HG02678 (cell line): ENCODE data around the gene SUPT20HL2.
"Not testable (repeated sequence)": the region's sequence is repeated elsewhere in the genome, so short reads cannot be mapped to it uniquely, and the experiment has no call there.

Source experiments
- ATAC-seq: cut with Tn5 transposase; IDR thresholded peaks from one replicate; pipeline ENCODE4 v1.9.1; 2021; ENCODE audit warnings: mild to moderate bottlenecking, moderate library complexity; ENCODE audit not compliant: unreplicated experiment

The SUPT20HL2 gene

GRCh38 chrX:24314019-24314635, at the start of gene SUPT20HL2:
SUPT20HL2 (minus strand) TSS chrX:24314069; CDS start chrX:24313315, 754 bp downstream.
- ATAC-seq, result no peak

GRCh38 chrX:24362089-24362745, 48.3 kb upstream of the SUPT20HL2 start:
- ATAC-seq, result not testable (repeated sequence)

GRCh38 chrX:24360272-24360671, 46.4 kb upstream of the SUPT20HL2 start, which contains the start of gene SUPT20HL1:
SUPT20HL1 (plus strand) TSS chrX:24360639; CDS start chrX:24362761, 2,122 bp downstream.
- no peak for ATAC-seq

- ATAC-seq, result no peak
Measured at GRCh38 chrX:24357106-24357505, 43.2 kb upstream of the SUPT20HL2 start.

- ATAC-seq, result no peak
Measured at GRCh38 chrX:24355095-24355494, 41.2 kb upstream of the SUPT20HL2 start.

- ATAC-seq, result no peak
Measured at GRCh38 chrX:24350217-24350616, 36.3 kb upstream of the SUPT20HL2 start.

GRCh38 chrX:24347881-24348280, 34.0 kb upstream of the SUPT20HL2 start:
- ATAC-seq, result no peak

GRCh38 chrX:24343719-24344118, 29.9 kb upstream of the SUPT20HL2 start:
- peak; percentile 79 for ATAC-seq

- no peak for ATAC-seq
Measured at GRCh38 chrX:24341795-24342194, 27.9 kb upstream of the SUPT20HL2 start.

GRCh38 chrX:24340501-24340900, 26.6 kb upstream of the SUPT20HL2 start:
- ATAC-seq, result no peak

- ATAC-seq, result no peak
Measured at GRCh38 chrX:24339911-24340310, 26.0 kb upstream of the SUPT20HL2 start.

- no peak for ATAC-seq
Measured at GRCh38 chrX:24335871-24336270, 22.0 kb upstream of the SUPT20HL2 start.

- ATAC-seq, result no peak
Measured at GRCh38 chrX:24334461-24334860, 20.6 kb upstream of the SUPT20HL2 start.

GRCh38 chrX:24333371-24333770, 19.5 kb upstream of the SUPT20HL2 start:
- no peak for ATAC-seq

- no peak for ATAC-seq
Measured at GRCh38 chrX:24332878-24333277, 19.0 kb upstream of the SUPT20HL2 start.

- ATAC-seq, result no peak
Measured at GRCh38 chrX:24325231-24325630, 11.4 kb upstream of the SUPT20HL2 start.

GRCh38 chrX:24321741-24322395, 8.0 kb upstream of the SUPT20HL2 start:
- no peak for ATAC-seq

- ATAC-seq, result no peak
Measured at GRCh38 chrX:24317567-24317966, 3.7 kb upstream of the SUPT20HL2 start.

- no peak for ATAC-seq
Measured at GRCh38 chrX:24316111-24316510, 2.2 kb upstream of the SUPT20HL2 start.

- ATAC-seq, result not testable (repeated sequence)
Measured at GRCh38 chrX:24312249-24312607, 1.6 kb downstream of the SUPT20HL2 start.

- not testable (repeated sequence) for ATAC-seq
Measured at GRCh38 chrX:24311507-24312248, 2.2 kb downstream of the SUPT20HL2 start.
